ENCODE results near the gene GMDS. TPM values are rescaled to one million over a fixed set of nuclear protein-coding genes. Genes with fewer than 3 reads are reported as not detected.

Gene GMDS
- total and polyA plus RNA-seq, 2 experiments from 2014 or later, result 3.0 to 12.6 TPM

DNA sequence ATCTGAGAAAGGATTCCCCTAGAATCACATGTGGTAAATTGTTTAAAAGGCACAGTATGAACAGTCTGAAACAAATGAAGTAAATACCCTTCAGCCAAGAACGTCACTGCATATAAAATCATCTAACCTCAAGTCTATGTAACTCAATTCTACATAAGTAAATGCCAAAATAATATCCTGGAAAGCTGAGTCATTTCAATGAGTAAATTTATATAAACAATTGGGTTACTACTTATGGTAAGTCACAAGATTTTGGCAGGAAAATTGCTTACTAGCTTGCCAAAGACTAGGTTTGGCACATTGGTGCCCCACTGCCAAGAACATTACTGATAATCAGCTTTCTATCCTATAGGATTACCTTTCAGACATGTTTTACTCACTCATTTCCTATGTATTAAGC, 8.4 kb downstream of the GMDS start:
- Histone ChIP-seq H3K27me3 (replicated peaks; ENCODE audit: insufficient read depth) (no peaks in the 10 kb centered on the region), H3K9me3 (ENCODE audit: low read depth) (no peaks in the 10 kb centered on the region), H3K9ac (no peak overlapping the region), H3F3A (ENCODE audit: insufficient read depth) (peaks cover 16% of the 10 kb centered on the region; the same call in 1 of the 2 replicates), H4K20me1 (ENCODE audit: insufficient read depth) (no peaks in the 10 kb centered on the region), H3K79me2 (ENCODE audit: insufficient read depth) (no peaks in the 10 kb centered on the region; the same call in 1 of the 2 replicates), H3K9me2 (ENCODE audit: insufficient read depth) (no peaks in the 10 kb centered on the region), H3K4me1 (ENCODE audit: insufficient read depth) (peaks cover 12% of the 10 kb centered on the region), H3K36me3 (ENCODE audit: low read depth) (no peaks in the 10 kb centered on the region), H3K27ac (peak overlapping the region; percentile 31), H3K4me3 (no peak overlapping the region), H2AFZ (no peak overlapping the region), H3K4me2 (ENCODE audit: unreplicated experiment) (no peak overlapping the region)
- in situ Hi-C loops (cut with MboI), result no loop called here
- DNase-seq, result peak; percentile 90
- 0% methylated on average over 1 of the region's 1 CpG for WGBS, 2 experiments (ENCODE audit: low coverage in 1 of 2, low lambda C conversion rate in 2 of 2, missing lambda C conversion rate in 2 of 2)
- TF ChIP-seq EZH2phosphoT487 (IDR thresholded peaks at IDR 0.05; ENCODE audit: insufficient read depth, low read depth) (no peak), EZH2 (IDR thresholded peaks at IDR 0.05; ENCODE audit: insufficient read depth, poor library complexity, severe bottlenecking) (no peak)

DNA sequence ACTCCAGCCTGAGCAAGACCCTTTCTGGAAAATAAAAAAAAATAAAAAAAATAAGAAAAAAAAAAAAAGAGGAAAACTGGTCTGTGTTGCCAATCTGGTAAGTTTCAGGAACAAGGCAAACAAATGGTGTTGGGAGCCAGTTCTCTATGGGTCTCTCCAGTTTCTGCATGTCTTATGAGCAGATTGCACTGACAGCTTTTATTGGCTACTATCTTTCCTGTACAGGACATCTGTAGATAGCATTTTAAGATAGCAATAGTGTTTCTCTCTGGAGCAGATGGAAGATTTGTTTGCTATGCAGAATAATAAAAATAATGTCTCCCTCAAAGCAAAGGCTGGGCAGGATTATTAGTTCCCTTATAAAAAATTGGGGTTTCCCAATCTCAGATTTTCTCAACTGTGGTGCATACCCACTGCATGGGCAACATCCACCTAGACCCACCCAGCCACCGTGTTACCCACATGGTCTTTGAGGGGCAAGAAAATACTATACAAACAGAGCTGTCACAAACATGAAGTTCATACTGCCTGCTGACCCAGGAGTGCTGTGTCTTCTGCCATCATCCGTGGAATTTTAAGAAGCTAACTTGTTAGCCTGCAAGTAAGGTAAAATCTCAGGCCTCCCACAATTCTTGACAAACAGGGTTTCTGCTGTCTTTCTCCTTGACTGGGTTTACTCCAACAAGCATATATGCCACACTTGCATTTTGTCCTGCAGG, 9.5 kb downstream of the GMDS start:
- Histone ChIP-seq H3K27me3 (replicated peaks; ENCODE audit: insufficient read depth) (no peaks in the 10 kb centered on the region), H3K4me2 (ENCODE audit: unreplicated experiment) (no peak overlapping the region), H3K4me3 (no peak overlapping the region), H4K20me1 (ENCODE audit: insufficient read depth) (no peaks in the 10 kb centered on the region), H3K79me2 (ENCODE audit: insufficient read depth) (no peaks in the 10 kb centered on the region; the same call in 1 of the 2 replicates), H3K27ac (no peak overlapping the region), H3K4me1 (ENCODE audit: insufficient read depth) (peaks cover 19% of the 10 kb centered on the region), H3K9me3 (ENCODE audit: low read depth) (no peaks in the 10 kb centered on the region), H3K9me2 (ENCODE audit: insufficient read depth) (no peaks in the 10 kb centered on the region), H3F3A (ENCODE audit: insufficient read depth) (peaks cover 16% of the 10 kb centered on the region; the same call in 1 of the 2 replicates), H3K36me3 (ENCODE audit: low read depth) (no peaks in the 10 kb centered on the region), H3K9ac (no peak overlapping the region), H2AFZ (no peak overlapping the region)
- no peak for TF ChIP-seq EZH2phosphoT487 (IDR thresholded peaks at IDR 0.05; ENCODE audit: insufficient read depth, low read depth)
- TF ChIP-seq EZH2 (IDR thresholded peaks at IDR 0.05; ENCODE audit: insufficient read depth, poor library complexity, severe bottlenecking), result no peak
- DNase-seq, result no peak
- 93 to 100% methylated on average over 2 of the region's 2 CpGs for WGBS, 2 experiments (ENCODE audit: low coverage in 1 of 2, low lambda C conversion rate in 2 of 2, missing lambda C conversion rate in 2 of 2)
- in situ Hi-C loops (cut with MboI), result no loop called here

DNA sequence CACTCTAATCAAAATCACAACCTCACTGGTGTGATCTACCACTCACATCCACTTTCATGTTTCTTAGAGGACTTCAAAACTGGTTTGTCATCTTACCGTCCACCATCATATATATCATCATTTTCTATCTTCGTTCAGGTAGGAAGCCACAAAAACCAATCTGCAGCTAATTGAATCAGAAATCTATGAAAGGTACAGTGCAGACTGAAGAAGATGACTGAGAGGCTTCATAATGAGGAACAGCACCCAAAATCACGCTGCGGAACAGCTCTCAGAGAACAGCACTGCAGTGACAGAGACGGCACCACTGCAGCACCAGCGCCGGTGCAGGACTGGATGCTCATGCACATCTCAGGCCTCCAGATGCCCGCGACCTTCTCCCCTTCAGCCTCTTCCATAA, 13.0 kb downstream of the GMDS start:
- no peaks in the 10 kb centered on the region for H3K27me3 ChIP-seq (replicated peaks; ENCODE audit: insufficient read depth)
- no peak overlapping the region for H3K4me3 ChIP-seq
- DNase-seq, result no peak
- peaks cover 11% of the 10 kb centered on the region; the same call in 1 of the 2 replicates for H3F3A ChIP-seq (ENCODE audit: insufficient read depth)
- no peaks in the 10 kb centered on the region for H3K9me2 ChIP-seq (ENCODE audit: insufficient read depth)
- WGBS, 2 experiments (ENCODE audit: low coverage in 1 of 2, low lambda C conversion rate in 2 of 2, missing lambda C conversion rate in 2 of 2), result 95 to 97% methylated on average over 9 of the region's 9 CpGs
- peaks cover 17% of the 10 kb centered on the region for H3K4me1 ChIP-seq (ENCODE audit: insufficient read depth)
- TF ChIP-seq EZH2phosphoT487 (IDR thresholded peaks at IDR 0.05; ENCODE audit: insufficient read depth, low read depth) (no peak), EZH2 (IDR thresholded peaks at IDR 0.05; ENCODE audit: insufficient read depth, poor library complexity, severe bottlenecking) (no peak)
- H3K36me3 ChIP-seq (ENCODE audit: low read depth), result no peaks in the 10 kb centered on the region
- no peaks in the 10 kb centered on the region for H4K20me1 ChIP-seq (ENCODE audit: insufficient read depth)
- no peak overlapping the region for H3K4me2 ChIP-seq (ENCODE audit: unreplicated experiment)
- in situ Hi-C loops (cut with MboI), result no loop called here
- no peaks in the 10 kb centered on the region for H3K9me3 ChIP-seq (ENCODE audit: low read depth)
- H3K79me2 ChIP-seq (ENCODE audit: insufficient read depth), result no peaks in the 10 kb centered on the region
- no peak overlapping the region for H3K9ac ChIP-seq
- no peak overlapping the region for H2AFZ ChIP-seq
- no peak overlapping the region for H3K27ac ChIP-seq

DNA sequence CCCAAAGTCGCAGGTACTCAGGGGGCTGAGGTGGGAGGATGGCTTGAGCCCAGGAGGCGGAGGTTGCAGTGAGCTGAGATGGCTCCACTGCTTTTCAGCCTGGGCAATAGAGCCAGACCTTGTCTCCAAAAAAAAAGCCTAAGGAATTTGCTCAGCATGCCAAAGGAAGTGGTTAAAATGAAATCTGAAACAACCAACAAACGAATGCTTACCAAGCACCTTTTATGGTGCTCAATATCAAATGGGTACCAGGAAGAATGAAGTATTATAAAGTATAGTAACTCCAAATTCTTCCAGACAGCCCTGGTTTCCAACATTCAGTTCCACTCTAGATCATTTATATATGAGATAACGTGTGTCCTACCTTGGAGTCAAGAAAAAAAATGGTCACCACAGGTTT, 14.0 kb downstream of the GMDS start:
- in situ Hi-C loops (cut with MboI), result no loop called here
- no peaks in the 10 kb centered on the region for H3K79me2 ChIP-seq (ENCODE audit: insufficient read depth)
- TF ChIP-seq EZH2phosphoT487 (IDR thresholded peaks at IDR 0.05; ENCODE audit: insufficient read depth, low read depth) (no peak), EZH2 (IDR thresholded peaks at IDR 0.05; ENCODE audit: insufficient read depth, poor library complexity, severe bottlenecking) (no peak)

More for the DNA sequence above, 14.0 kb downstream of the GMDS start:
- H3K36me3 ChIP-seq (ENCODE audit: low read depth), result no peaks in the 10 kb centered on the region
- H3K9me2 ChIP-seq (ENCODE audit: insufficient read depth), result no peaks in the 10 kb centered on the region
- H2AFZ ChIP-seq, result no peak overlapping the region
- no peaks in the 10 kb centered on the region for H3K27me3 ChIP-seq (replicated peaks; ENCODE audit: insufficient read depth)
- H3F3A ChIP-seq (ENCODE audit: insufficient read depth), result peaks cover 4% of the 10 kb centered on the region; the same call in 1 of the 2 replicates
- H3K9ac ChIP-seq, result no peak overlapping the region
- no peaks in the 10 kb centered on the region for H4K20me1 ChIP-seq (ENCODE audit: insufficient read depth)
- DNase-seq, result no peak
- no peaks in the 10 kb centered on the region for H3K9me3 ChIP-seq (ENCODE audit: low read depth)
- H3K4me2 ChIP-seq (ENCODE audit: unreplicated experiment), result no peak overlapping the region
- 65 to 69% methylated on average over 4 of the region's 4 CpGs for WGBS, 2 experiments (ENCODE audit: low coverage in 1 of 2, low lambda C conversion rate in 2 of 2, missing lambda C conversion rate in 2 of 2)
- H3K27ac ChIP-seq, result no peak overlapping the region
- no peak overlapping the region for H3K4me3 ChIP-seq
- peaks cover 8% of the 10 kb centered on the region for H3K4me1 ChIP-seq (ENCODE audit: insufficient read depth)
